KG1 (cell line): ENCODE data around the gene ABI3BP.

Experiments
- DNase-seq: peaks from one replicate; lab custom pipeline; 2025; lab: John Stamatoyannopoulos, UW

ABI3BP gene

GRCh38 chr3:100834332-100834731 is 158.9 kb downstream of the ABI3BP start:
- DNase-seq: no peak

- DNase-seq: no peak
These were observed 159.7 kb downstream of the ABI3BP start for GRCh38 chr3:100833483-100833882.

GRCh38 chr3:100831629-100832028 is 161.6 kb downstream of the ABI3BP start:
- no peak for DNase-seq

GRCh38 chr3:100830931-100831330 is 162.3 kb downstream of the ABI3BP start:
- DNase-seq: no peak

- DNase-seq: no peak
These were observed 167.6 kb downstream of the ABI3BP start for GRCh38 chr3:100825574-100825973.

GRCh38 chr3:100815583-100815982 is 177.6 kb downstream of the ABI3BP start:
- no peak for DNase-seq

GRCh38 chr3:100813828-100814227 is 179.4 kb downstream of the ABI3BP start:
- no peak for DNase-seq

GRCh38 chr3:100811779-100812507 is 181.3 kb downstream of the ABI3BP start:
- DNase-seq: no peak

- no peak for DNase-seq
These were observed 182.6 kb downstream of the ABI3BP start for GRCh38 chr3:100810671-100811070.

GRCh38 chr3:100804631-100805030 is 188.6 kb downstream of the ABI3BP start:
- DNase-seq: no peak

GRCh38 chr3:100803711-100804110 is 189.5 kb downstream of the ABI3BP start:
- DNase-seq: no peak

GRCh38 chr3:100802126-100802525 is 191.1 kb downstream of the ABI3BP start:
- DNase-seq: no peak

- no peak for DNase-seq
These were observed 195.2 kb downstream of the ABI3BP start for GRCh38 chr3:100798012-100798411.

- peak; percentile 7 for DNase-seq
These were observed 196.7 kb downstream of the ABI3BP start for GRCh38 chr3:100796556-100796955.

GRCh38 chr3:100789579-100789978 is 203.6 kb downstream of the ABI3BP start:
- DNase-seq: no peak

- no peak for DNase-seq
These were observed 209.6 kb downstream of the ABI3BP start for GRCh38 chr3:100783619-100784018.

GRCh38 chr3:100782906-100783305 is 210.3 kb downstream of the ABI3BP start:
- DNase-seq: no peak

- no peak for DNase-seq
These were observed 210.9 kb downstream of the ABI3BP start for GRCh38 chr3:100782348-100782747.

- no peak for DNase-seq
These were observed 211.9 kb downstream of the ABI3BP start for GRCh38 chr3:100781301-100781700.

- no peak for DNase-seq
These were observed 213.1 kb downstream of the ABI3BP start for GRCh38 chr3:100780071-100780622.

- no peak for DNase-seq
These were observed 213.7 kb downstream of the ABI3BP start for GRCh38 chr3:100779480-100779879.

- DNase-seq: no peak
These were observed 215.9 kb downstream of the ABI3BP start for GRCh38 chr3:100777271-100777670.

GRCh38 chr3:100776746-100777145 is 216.5 kb downstream of the ABI3BP start:
- DNase-seq: no peak
